WTC11 (cell line): Measurements from ENCODE around the gene GMIP. TPM values are rescaled to one million over a fixed set of nuclear protein-coding genes. Genes with fewer than 3 reads are reported as not detected.
A peak's percentile ranks its signal among the peaks of the same experiment; 100 is the strongest.

Experiments used
- ELF4 ChIP-seq: sonication (generic); formaldehyde crosslinking; IDR thresholded peaks from 2 replicates; pipeline ENCODE4 v1.8.1; 2022; ENCODE audit warnings: low read depth, mild to moderate bottlenecking, moderate library complexity, missing genetic modification reagents
- GRHL2 ChIP-seq: fragments of 250-450 bp; sonication (Bioruptor Pico); IDR thresholded peaks from 2 replicates; pipeline ENCODE4 v1.8.0; 2022; ENCODE audit warnings: mild to moderate bottlenecking, moderate library complexity; ENCODE audit not compliant: insufficient replicate concordance, severe bottlenecking
- IRF2 ChIP-seq: sonication (generic); formaldehyde crosslinking; IDR thresholded peaks from 2 replicates; pipeline ENCODE4 v1.8.0; 2022; ENCODE audit warnings: low read depth, missing genetic modification reagents, borderline replicate concordance
- KAT7 ChIP-seq: sonication (generic); formaldehyde crosslinking; IDR thresholded peaks from 2 replicates; pipeline ENCODE4 v1.8.1; 2023; ENCODE audit warnings: missing genetic modification reagents, mild to moderate bottlenecking, borderline replicate concordance
- RELA ChIP-seq: sonication (generic); formaldehyde crosslinking; IDR thresholded peaks from 2 replicates; pipeline ENCODE4 v1.8.1; 2022; ENCODE audit warnings: missing genetic modification reagents, mild to moderate bottlenecking, borderline replicate concordance
- TCF7 ChIP-seq: sonication (generic); formaldehyde crosslinking; IDR thresholded peaks from 2 replicates; pipeline ENCODE4 v1.8.0; 2022; ENCODE audit warnings: mild to moderate bottlenecking, low read depth, missing genetic modification reagents, moderate library complexity
- total RNA-seq: library from RNA; stranded (reverse); gene quantifications from 3 replicates; pipeline ENCODE4 v1.2.3, GENCODE V29; 2021
- TF ChIP-seq, protein P1 (sequence below): sonication (generic); formaldehyde crosslinking; IDR thresholded peaks from 2 replicates; pipeline ENCODE4 v1.8.0; 2022; ENCODE audit warnings: mild to moderate bottlenecking, missing genetic modification reagents
- TF ChIP-seq, protein P2 (sequence below): sonication (generic); formaldehyde crosslinking; IDR thresholded peaks from 2 replicates; pipeline ENCODE4 v1.8.0; 2022; ENCODE audit warnings: mild to moderate bottlenecking, missing genetic modification reagents
- TF ChIP-seq, protein P3 (sequence below): sonication (generic); formaldehyde crosslinking; IDR thresholded peaks from 2 replicates; pipeline ENCODE4 v1.8.0; 2023; ENCODE audit warnings: missing genetic modification reagents
- TF ChIP-seq, protein P4 (sequence below): fragments of 200-600 bp; IDR thresholded peaks from 2 replicates; pipeline ENCODE4 v1.8.0; 2022; ENCODE audit warnings: antibody characterized with exemption
- TF ChIP-seq, protein P5 (sequence below): fragments of 250-450 bp; sonication (Bioruptor Pico); conservative IDR thresholded peaks from 2 replicates; pipeline ENCODE4 v1.9.0; 2021; ENCODE audit warnings: mild to moderate bottlenecking
- TF ChIP-seq, protein P6 (sequence below): fragments of 250-450 bp; sonication (Bioruptor Pico); IDR thresholded peaks from 2 replicates; pipeline ENCODE4 v1.9.0; 2021; ENCODE audit warnings: mild to moderate bottlenecking
- TF ChIP-seq, protein P7 (sequence below): sonication (generic); formaldehyde crosslinking; IDR thresholded peaks from 2 replicates; pipeline ENCODE4 v1.8.0; 2022; ENCODE audit warnings: mild to moderate bottlenecking, missing genetic modification reagents

The GMIP gene
- total RNA-seq, 1 experiment from 2014 or later = 23.0 TPM

DNA sequence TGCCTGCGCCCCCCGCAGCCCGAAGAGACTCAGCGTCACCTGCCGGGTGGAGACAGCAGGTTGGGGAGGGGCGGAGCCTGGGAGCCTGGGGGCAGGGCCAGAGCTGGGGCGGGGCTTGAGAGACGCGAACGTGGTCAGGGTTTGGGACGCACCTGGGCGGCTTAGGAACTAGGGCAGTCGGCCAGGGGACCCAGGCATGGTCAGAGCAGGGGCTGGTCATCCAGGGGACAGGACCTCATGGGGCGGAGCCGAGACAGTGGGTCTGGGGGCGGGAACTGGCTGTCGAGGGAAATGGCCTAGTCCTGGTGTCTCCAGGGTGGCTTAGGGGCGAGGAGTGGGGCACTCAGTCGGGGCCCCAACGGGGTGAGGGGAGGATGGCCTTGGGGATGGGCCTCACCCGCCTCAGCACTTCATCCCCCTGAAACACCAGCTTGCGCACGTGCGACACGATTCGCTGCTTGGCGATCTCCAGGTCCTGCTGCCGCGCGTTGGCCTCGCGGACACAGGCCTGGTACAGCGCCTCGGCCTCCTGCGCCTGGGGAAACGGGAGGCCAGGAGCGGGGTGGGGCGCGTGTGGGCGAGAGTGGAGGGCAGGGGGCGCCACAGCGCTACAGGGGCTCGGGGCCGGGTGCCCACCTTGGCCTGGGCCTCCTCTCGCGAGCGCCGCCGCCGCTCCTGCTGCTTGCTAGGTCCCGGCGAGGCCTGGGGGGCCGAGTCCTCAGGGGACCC is 5.8 kb downstream of the GMIP start (continued):
- TF ChIP-seq, protein P1, sequence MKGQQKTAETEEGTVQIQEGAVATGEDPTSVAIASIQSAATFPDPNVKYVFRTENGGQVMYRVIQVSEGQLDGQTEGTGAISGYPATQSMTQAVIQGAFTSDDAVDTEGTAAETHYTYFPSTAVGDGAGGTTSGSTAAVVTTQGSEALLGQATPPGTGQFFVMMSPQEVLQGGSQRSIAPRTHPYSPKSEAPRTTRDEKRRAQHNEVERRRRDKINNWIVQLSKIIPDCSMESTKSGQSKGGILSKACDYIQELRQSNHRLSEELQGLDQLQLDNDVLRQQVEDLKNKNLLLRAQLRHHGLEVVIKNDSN (CRISPR knock-in tag) = 0 out of 2 replicates have a peak, but pooled peaks have one; percentile 7
- TF ChIP-seq, protein P2, sequence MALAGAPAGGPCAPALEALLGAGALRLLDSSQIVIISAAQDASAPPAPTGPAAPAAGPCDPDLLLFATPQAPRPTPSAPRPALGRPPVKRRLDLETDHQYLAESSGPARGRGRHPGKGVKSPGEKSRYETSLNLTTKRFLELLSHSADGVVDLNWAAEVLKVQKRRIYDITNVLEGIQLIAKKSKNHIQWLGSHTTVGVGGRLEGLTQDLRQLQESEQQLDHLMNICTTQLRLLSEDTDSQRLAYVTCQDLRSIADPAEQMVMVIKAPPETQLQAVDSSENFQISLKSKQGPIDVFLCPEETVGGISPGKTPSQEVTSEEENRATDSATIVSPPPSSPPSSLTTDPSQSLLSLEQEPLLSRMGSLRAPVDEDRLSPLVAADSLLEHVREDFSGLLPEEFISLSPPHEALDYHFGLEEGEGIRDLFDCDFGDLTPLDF = no peak
- TF ChIP-seq GRHL2 = no peak
- TF ChIP-seq ELF4 (CRISPR knock-in tag) = no peak
- TF ChIP-seq IRF2 (CRISPR knock-in tag) = no peak
- TF ChIP-seq, protein P3, sequence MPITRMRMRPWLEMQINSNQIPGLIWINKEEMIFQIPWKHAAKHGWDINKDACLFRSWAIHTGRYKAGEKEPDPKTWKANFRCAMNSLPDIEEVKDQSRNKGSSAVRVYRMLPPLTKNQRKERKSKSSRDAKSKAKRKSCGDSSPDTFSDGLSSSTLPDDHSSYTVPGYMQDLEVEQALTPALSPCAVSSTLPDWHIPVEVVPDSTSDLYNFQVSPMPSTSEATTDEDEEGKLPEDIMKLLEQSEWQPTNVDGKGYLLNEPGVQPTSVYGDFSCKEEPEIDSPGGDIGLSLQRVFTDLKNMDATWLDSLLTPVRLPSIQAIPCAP (CRISPR knock-in tag) = no peak
- TF ChIP-seq, protein P4, sequence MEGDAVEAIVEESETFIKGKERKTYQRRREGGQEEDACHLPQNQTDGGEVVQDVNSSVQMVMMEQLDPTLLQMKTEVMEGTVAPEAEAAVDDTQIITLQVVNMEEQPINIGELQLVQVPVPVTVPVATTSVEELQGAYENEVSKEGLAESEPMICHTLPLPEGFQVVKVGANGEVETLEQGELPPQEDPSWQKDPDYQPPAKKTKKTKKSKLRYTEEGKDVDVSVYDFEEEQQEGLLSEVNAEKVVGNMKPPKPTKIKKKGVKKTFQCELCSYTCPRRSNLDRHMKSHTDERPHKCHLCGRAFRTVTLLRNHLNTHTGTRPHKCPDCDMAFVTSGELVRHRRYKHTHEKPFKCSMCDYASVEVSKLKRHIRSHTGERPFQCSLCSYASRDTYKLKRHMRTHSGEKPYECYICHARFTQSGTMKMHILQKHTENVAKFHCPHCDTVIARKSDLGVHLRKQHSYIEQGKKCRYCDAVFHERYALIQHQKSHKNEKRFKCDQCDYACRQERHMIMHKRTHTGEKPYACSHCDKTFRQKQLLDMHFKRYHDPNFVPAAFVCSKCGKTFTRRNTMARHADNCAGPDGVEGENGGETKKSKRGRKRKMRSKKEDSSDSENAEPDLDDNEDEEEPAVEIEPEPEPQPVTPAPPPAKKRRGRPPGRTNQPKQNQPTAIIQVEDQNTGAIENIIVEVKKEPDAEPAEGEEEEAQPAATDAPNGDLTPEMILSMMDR = peak; percentile 26; the same call in 1 of the 2 replicates
- TF ChIP-seq RELA (CRISPR knock-in tag) = no peak
- TF ChIP-seq, protein P5, sequence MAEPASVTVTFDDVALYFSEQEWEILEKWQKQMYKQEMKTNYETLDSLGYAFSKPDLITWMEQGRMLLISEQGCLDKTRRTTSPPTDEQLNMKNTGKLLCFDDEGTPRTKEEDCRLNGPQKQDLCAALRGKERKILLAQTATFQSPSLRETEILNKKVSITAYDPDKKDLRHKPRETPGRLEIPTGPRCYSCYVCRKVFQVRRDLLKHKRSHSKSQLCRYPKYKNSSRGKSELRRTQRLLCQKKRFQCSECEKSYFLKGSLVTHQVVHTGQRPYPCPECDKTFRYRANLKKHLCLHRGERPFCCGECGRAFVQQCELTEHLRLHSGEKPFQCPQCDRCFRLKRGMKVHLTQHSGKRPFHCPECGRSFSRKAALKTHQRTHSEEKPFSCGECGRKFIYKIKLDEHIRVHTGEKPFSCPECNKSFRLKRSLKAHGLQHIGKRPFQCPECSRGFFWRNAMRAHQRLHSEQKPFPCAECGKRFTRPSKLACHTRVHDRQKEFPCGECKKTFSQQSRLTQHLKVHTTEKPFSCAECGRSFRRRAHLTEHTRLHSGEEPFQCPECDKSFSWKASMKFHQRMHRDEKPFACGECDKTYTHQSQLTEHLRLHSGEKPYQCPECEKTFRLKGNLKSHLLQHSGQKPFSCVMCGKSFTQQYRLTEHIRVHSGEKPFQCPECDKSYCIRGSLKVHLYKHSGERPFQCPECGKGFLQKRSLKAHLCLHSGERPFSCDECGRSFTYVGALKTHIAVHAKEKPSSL = no peak
- TF ChIP-seq, protein P6, sequence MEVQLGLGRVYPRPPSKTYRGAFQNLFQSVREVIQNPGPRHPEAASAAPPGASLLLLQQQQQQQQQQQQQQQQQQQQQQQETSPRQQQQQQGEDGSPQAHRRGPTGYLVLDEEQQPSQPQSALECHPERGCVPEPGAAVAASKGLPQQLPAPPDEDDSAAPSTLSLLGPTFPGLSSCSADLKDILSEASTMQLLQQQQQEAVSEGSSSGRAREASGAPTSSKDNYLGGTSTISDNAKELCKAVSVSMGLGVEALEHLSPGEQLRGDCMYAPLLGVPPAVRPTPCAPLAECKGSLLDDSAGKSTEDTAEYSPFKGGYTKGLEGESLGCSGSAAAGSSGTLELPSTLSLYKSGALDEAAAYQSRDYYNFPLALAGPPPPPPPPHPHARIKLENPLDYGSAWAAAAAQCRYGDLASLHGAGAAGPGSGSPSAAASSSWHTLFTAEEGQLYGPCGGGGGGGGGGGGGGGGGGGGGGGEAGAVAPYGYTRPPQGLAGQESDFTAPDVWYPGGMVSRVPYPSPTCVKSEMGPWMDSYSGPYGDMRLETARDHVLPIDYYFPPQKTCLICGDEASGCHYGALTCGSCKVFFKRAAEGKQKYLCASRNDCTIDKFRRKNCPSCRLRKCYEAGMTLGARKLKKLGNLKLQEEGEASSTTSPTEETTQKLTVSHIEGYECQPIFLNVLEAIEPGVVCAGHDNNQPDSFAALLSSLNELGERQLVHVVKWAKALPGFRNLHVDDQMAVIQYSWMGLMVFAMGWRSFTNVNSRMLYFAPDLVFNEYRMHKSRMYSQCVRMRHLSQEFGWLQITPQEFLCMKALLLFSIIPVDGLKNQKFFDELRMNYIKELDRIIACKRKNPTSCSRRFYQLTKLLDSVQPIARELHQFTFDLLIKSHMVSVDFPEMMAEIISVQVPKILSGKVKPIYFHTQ (CRISPR knock-in tag) = no peak
- TF ChIP-seq, protein P7, sequence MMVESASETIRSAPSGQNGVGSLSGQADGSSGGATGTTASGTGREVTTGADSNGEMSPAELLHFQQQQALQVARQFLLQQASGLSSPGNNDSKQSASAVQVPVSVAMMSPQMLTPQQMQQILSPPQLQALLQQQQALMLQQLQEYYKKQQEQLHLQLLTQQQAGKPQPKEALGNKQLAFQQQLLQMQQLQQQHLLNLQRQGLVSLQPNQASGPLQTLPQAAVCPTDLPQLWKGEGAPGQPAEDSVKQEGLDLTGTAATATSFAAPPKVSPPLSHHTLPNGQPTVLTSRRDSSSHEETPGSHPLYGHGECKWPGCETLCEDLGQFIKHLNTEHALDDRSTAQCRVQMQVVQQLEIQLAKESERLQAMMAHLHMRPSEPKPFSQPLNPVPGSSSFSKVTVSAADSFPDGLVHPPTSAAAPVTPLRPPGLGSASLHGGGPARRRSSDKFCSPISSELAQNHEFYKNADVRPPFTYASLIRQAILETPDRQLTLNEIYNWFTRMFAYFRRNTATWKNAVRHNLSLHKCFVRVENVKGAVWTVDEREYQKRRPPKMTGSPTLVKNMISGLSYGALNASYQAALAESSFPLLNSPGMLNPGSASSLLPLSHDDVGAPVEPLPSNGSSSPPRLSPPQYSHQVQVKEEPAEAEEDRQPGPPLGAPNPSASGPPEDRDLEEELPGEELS (CRISPR knock-in tag) = no peak
- TF ChIP-seq TCF7 (CRISPR knock-in tag) = 0 out of 2 replicates have a peak, but pooled peaks have one; percentile 18
- TF ChIP-seq KAT7 (CRISPR knock-in tag) = no peak
